HG03521 (cell line): ENCODE data around the gene ACADS.

Experiments
- ATAC-seq: cut with Tn5 transposase; IDR thresholded peaks from one replicate; pipeline ENCODE4 v1.9.1; 2021; ENCODE audit warnings: mild to moderate bottlenecking, moderate library complexity; ENCODE audit not compliant: unreplicated experiment

ACADS gene

GRCh38 chr12:120699553-120699952, 26.1 kb upstream of the ACADS start:
- no peak for ATAC-seq

GRCh38 chr12:120700886-120701285, 24.7 kb upstream of the ACADS start:
- no peak for ATAC-seq

DNA sequence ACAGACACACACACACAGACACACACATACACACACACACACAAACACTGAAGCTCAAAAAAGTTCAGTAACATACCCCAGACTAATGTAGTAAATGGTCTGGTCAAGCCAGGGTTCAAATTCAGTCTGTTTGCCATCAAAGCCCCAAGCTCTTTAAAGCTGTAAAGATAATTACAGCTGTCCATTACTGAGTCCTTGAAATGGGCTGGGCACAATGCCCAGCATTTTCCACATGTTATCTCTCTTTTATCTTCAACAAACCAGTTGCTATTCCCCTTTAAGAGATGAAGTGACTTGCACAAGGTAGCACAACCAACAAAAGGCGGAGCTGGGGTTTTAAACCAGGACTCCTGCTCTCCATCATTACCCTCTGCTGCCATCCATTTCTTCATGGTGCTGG, 23.0 kb upstream of the ACADS start:
- no peak for ATAC-seq

DNA sequence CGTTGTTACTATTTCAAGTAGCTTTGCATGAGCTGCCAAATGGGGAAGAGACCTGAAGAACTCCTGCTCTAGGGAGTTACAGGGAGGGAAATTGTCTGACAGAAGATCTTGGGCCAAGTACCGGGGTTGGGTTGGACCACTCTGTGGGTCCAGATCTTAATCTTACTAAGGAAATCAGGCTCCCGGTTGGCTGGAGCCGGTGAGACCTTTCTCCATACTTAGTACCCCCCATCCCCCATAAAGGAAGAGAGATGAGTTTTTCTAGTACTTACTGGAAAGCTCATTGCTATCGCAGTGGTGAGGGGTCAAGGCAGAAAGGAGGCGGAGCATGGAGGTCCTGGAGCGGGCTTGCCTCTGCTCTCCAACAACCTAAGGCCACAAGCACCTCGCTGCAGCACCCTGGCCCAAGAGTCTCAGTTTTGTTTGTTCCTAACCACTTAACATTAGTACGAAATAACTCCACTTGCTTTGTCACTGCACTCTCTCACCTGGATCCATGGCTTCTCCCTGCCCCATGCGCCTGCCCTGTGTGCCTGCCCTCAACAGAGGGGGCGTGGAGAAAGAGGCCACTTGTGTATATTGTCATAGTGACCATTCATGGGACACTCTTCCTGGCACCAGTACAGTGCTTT, 22.2 kb upstream of the ACADS start:
- ATAC-seq = no peak

DNA sequence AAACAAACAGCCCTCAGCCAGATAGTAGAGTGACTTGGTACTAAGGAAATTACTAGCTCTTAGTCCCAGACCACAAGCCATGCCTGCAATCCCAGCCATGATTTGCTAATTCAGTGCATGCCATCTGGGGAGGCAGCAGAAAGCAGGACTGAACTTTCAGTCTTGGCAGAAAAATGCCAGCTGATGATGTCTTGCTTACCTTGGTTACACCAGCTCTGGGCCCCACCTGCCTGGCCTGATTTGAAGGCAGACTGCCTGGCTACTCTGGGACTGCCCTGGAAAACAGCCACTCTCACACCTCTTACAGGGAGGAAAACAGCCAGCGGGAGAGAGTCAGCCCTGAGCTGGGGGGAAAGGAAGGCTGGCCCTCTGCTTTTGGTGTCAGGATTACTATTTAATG, 20.0 kb upstream of the ACADS start:
- ATAC-seq = no peak

DNA sequence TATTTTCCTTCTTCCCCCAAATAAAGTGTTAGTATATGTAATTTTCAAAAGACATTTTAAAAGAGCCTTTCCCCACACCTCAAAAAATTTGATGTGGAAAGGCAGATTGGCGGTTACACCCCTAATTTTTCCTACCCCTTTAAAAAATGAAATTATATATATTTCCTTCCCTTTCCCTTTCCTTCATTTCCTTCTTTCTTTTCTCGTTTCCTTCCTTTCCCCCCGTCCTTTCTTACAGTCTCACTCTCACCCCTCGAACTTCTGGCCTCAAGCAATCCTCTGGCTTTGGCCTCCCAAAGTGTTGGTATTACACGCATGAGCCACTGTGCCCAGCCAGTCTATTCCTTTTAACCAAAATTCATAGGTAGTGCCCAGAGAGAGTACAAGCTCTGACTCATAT, 19.6 kb upstream of the ACADS start:
- ATAC-seq = no peak

DNA sequence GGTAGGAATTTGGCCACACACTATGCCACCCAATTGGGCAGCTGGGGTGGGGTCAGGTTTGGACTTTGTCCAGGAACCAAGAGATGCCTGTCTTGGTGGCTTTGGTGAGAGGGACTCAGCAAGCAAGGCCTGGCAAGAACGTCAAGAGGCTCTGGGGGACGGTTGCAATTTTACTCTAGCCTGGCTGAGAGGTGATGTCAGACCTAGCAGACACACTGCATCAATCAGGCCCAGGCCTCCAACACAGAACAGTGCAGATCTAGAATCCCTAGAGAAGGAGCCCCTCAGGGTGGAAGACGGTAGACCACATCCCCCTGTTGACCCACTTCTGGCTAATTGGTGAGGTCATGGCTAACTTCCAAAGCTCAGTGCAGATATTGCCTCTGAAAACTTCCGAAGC, 17.0 kb upstream of the ACADS start:
- ATAC-seq = no peak

DNA sequence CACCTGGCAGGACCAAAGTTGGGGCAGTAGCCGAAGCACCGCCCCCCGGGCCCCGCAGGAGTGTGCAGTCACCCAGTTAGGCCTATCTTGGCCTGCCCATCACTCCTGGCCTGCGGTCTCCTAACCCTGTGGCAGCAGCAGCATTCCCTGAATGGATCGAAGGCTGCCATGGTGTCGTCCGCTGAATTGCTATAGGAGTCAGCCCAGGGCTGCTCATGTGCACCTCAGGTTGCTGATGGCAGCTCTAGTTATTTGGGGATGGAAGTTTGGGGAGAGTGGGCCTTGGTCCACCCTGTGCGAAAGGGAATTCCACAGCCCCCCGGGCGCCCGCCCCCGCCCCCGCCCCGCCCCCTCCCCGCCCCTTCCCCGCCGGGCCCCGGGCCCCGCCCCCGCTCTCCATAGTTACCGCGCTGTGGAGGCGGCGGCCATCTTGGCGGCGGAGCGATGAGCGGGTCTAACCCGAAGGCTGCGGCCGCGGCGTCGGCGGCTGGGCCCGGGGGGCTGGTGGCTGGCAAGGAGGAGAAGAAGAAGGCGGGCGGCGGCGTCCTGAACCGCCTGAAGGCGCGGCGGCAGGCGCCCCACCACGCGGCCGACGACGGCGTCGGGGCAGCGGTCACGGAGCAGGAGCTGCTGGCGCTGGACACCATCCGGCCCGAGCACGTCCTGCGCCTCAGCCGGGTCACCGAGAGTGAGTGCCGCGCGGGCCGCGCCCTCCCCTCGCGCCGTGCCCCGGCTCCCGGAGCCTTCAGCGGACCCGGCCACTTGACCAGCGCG, 15.4 kb upstream of the ACADS start, which contains the start of gene UNC119B:
UNC119B (plus strand) TSS at position 428 of the 774 bp plus-strand sequence; CDS start at position 445, 17 bp downstream.
- peak; percentile 77 for ATAC-seq

DNA sequence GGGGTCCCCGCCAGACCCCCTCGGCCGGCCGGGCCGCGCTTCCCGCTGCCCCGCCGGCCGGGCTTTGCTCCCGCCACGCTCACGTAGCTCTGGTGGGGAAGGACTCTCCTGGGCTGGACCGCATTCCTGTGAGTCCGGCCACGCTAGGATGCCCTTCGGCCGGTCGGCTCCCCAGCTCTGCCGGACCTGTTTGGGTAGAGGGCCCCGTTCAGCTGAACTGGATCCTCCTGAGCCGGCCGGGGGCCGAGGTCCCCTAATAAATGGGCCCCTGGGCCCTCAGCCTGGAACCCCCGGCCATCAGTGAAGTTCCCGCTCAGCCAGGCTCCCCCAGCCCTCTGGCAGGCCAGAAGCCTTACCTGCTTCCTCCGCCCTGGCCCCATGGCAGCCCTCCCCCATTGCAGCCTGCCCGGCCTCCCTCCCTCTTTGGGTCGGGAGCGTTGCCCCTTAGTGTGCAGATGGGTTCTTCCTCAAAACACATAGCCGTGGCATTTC, 14.8 kb upstream of the ACADS start:
- peak; percentile 33 for ATAC-seq

GRCh38 chr12:120711411-120711810, 14.2 kb upstream of the ACADS start:
- ATAC-seq = no peak

DNA sequence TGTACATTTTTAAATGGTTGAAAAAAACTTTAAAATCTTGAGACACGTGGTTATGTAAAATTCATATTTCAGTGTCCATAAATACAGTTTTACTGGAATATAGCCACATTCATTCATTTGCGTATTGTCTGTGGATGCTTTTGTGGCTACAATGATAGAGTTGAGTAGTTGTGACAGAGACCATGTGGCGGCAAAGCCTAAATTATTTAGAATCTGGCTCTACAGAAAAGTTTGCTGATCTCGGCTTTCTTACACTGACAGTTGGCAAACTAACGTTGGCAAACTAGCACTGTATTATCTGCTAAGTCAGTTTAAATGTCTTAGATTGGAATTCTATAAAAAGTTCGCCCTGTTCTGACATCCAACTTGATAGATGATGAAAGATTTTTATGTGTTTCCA, 13.0 kb upstream of the ACADS start:
- ATAC-seq = no peak

GRCh38 chr12:120713861-120714482, 11.7 kb upstream of the ACADS start:
- ATAC-seq = no peak

GRCh38 chr12:120718055-120718454, 7.6 kb upstream of the ACADS start:
- ATAC-seq = no peak

- ATAC-seq = no peak
Measured at GRCh38 chr12:120719072-120719471, 6.6 kb upstream of the ACADS start.

DNA sequence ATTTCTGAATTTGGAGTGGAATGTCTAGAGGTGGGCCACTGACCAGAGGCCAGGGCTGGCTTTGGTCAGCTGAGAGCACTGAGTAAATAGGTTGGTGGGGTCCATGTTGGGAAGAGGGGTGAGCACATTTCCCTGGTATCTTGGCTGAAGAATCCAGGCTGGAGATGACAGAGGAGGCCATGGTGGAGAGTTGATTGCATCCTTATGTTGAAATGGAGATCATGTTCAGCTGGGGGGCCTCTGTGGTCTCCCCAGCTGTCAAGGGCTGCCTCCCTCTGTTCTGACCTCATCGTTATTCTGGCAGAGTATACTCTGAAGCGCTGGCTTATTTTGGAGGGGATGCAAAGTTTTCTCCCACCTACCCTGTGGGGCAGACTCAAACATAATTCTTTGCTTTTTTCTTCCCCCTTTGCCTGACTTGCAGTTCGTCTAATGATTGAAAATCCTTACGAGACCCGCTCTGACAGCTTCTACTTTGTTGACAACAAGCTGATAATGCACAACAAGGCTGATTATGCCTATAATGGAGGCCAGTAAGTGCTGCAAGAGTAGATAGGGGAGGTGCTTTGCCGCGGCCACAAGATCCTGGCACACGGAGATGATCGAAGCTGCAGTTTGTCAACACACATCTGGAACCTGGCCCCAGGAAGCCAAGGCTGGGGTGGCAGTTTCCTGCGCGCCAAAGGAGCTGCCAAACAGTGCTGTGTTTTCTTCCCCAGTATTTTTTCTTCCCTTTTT, 6.0 kb upstream of the ACADS start:
- no peak for ATAC-seq

DNA sequence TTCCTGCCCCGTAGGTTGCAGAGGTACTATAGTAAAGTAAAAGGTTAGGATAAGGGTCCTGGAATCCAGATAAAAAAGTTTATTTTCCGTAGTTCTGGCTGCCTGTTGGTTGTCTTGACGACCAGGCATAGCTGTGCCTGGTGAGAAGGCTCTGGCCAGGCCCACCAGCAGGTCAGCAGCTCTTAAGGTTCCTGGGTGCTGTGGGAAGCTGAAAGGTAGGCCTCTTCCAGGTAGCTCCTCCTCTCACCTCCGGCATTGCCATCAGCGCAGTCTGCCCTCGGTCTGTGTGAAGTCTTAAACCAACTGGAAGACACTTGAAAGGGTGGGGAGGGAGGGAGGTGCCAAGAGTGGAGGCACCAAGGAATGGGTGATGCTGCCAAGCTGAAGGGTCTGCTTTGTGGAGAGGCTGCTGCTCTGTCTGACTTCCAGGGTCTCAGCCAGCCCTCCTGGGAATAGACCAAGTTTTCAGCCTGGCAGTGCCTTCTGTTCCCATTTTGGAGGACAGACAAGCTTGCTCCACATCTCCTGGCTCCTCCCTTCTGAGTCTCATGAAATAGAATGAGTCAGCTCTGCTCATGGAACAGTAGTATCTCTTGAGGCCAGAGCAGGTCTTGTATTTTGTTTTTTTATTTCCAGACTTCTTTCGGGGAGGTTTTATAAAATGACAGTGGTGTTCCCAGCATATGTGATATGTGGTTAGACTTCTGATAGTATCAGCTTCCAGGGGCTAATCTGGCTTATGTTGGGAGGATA, 5.2 kb upstream of the ACADS start:
- no peak for ATAC-seq

- no peak for ATAC-seq
Measured at GRCh38 chr12:120720987-120721801, 4.4 kb upstream of the ACADS start.

DNA sequence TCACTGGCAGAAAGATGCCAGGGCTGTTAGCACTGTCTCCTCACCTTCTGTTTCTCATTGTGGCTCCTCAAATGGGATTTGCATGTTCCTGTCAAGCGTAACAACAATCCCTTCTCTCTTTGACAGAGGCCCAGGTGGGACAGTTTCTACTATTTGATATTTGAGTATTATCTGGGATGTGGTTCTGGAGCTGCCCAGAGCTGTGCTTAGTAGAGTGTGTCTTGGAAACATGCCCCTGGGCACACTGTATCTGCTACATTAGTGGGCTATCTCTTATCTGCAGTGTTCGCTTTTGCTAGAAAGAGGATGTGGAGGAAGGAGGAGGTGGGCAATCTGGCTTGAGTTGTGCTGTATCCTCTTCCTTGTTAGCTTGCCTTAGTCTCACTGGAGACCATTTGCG, 3.8 kb upstream of the ACADS start:
- ATAC-seq = no peak

- no peak for ATAC-seq
Measured at GRCh38 chr12:120722784-120723183, 2.8 kb upstream of the ACADS start.

DNA sequence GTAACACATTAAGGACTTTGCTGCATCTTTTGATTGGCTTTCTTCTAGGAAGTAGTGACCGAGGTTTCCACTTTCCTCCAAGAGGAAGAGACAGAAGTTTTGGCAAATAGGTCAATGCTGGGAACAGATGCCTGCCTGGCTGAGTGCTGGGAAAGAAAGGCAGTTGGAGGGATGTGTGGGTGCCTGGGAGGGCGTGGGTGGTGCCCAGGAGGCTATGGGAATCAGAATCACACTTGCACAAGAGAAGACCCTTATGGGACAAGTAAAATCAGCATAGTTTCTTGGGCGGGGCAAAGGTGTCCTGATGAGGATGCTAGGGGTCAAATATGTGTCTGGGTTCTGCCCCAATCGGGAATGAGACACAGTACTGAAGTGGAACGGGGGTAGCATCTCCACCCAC, 906 bp upstream of the ACADS start:
- no peak for ATAC-seq
